Activated naive CD8-positive, alpha-beta T cell (primary cell): ENCODE results near the gene CDT1.
"Not testable (repeated sequence)": the region's sequence is repeated elsewhere in the genome, so short reads cannot be mapped to it uniquely, and the experiment has no call there.

Source experiments
- H3K27ac Mint-ChIP-seq: one replicate; pipeline ENCODE4 v1.8.0; 2021; ENCODE audit warnings: mixed read lengths
- H3K27me3 Mint-ChIP-seq: one replicate; pipeline ENCODE4 v1.8.0; 2021; ENCODE audit warnings: mixed read lengths
- H3K36me3 Mint-ChIP-seq: one replicate; pipeline ENCODE4 v1.8.0; 2021; ENCODE audit warnings: mixed read lengths
- H3K4me1 Mint-ChIP-seq: one replicate; pipeline ENCODE4 v1.8.0; 2021; ENCODE audit warnings: low read depth, mixed read lengths
- H3K4me3 Mint-ChIP-seq: one replicate; pipeline ENCODE4 v1.8.0; 2021; ENCODE audit warnings: mild to moderate bottlenecking, mixed read lengths
- H3K9me3 Mint-ChIP-seq: one replicate; pipeline ENCODE4 v1.8.0; 2021; ENCODE audit warnings: low read depth, mixed read lengths

Gene CDT1

GRCh38 chr16:88787579-88788314 is 15.8 kb upstream of the CDT1 start:
- no peak overlapping the region for H3K27ac Mint-ChIP-seq
- no peak overlapping the region for H3K4me3 Mint-ChIP-seq
- H3K4me1 Mint-ChIP-seq, result peaks cover 36% of the 10 kb centered on the region

GRCh38 chr16:88788749-88789148 is 14.8 kb upstream of the CDT1 start:
- H3K4me1 Mint-ChIP-seq, result peaks cover 31% of the 10 kb centered on the region
- not testable (repeated sequence) for H3K27me3 Mint-ChIP-seq, H3K36me3 Mint-ChIP-seq, H3K27ac Mint-ChIP-seq, H3K4me3 Mint-ChIP-seq, H3K9me3 Mint-ChIP-seq

More at GRCh38 chr16:88787579-88788314, 15.8 kb upstream of the CDT1 start:
- Mint-ChIP-seq H3K27me3 (no peaks in the 10 kb centered on the region), H3K9me3 (no peaks in the 10 kb centered on the region), H3K36me3 (no peaks in the 10 kb centered on the region)

GRCh38 chr16:88789594-88789993 is 14.0 kb upstream of the CDT1 start:
- Mint-ChIP-seq H3K4me1 (peaks cover 32% of the 10 kb centered on the region), H3K27me3 (no peaks in the 10 kb centered on the region), H3K9me3 (no peaks in the 10 kb centered on the region), H3K4me3 (peak overlapping the region; percentile 30), H3K27ac (peak overlapping the region; percentile 28), H3K36me3 (no peaks in the 10 kb centered on the region)

- H3K4me3 Mint-ChIP-seq, result peak overlapping the region; percentile 64
- no peaks in the 10 kb centered on the region for H3K27me3 Mint-ChIP-seq
- no peaks in the 10 kb centered on the region for H3K36me3 Mint-ChIP-seq
- no peaks in the 10 kb centered on the region for H3K9me3 Mint-ChIP-seq
- H3K4me1 Mint-ChIP-seq, result peaks cover 37% of the 10 kb centered on the region
- H3K27ac Mint-ChIP-seq, result peak overlapping the region; percentile 50
Observed at GRCh38 chr16:88790312-88791211, 13.0 kb upstream of the CDT1 start.

GRCh38 chr16:88792078-88792550 is 11.5 kb upstream of the CDT1 start:
- Mint-ChIP-seq H3K4me3 (peak overlapping the region; percentile 23), H3K4me1 (peaks cover 37% of the 10 kb centered on the region), H3K27ac (no peak overlapping the region), H3K9me3 (no peaks in the 10 kb centered on the region), H3K27me3 (no peaks in the 10 kb centered on the region), H3K36me3 (no peaks in the 10 kb centered on the region)

GRCh38 chr16:88792668-88793250 is 10.8 kb upstream of the CDT1 start:
- Mint-ChIP-seq H3K27ac (peak overlapping the region; percentile 34), H3K36me3 (no peaks in the 10 kb centered on the region), H3K27me3 (no peaks in the 10 kb centered on the region), H3K4me3 (no peak overlapping the region), H3K4me1 (peaks cover 37% of the 10 kb centered on the region), H3K9me3 (no peaks in the 10 kb centered on the region)

- Mint-ChIP-seq H3K9me3 (no peaks in the 10 kb centered on the region), H3K27ac (no peak overlapping the region), H3K4me3 (no peak overlapping the region), H3K36me3 (no peaks in the 10 kb centered on the region), H3K27me3 (no peaks in the 10 kb centered on the region), H3K4me1 (peaks cover 37% of the 10 kb centered on the region)
Observed at GRCh38 chr16:88793251-88793954, 10.2 kb upstream of the CDT1 start.

GRCh38 chr16:88796278-88796677 is 7.3 kb upstream of the CDT1 start:
- H3K4me3 Mint-ChIP-seq, result no peak overlapping the region
- no peaks in the 10 kb centered on the region for H3K27me3 Mint-ChIP-seq
- no peaks in the 10 kb centered on the region for H3K36me3 Mint-ChIP-seq
- H3K27ac Mint-ChIP-seq, result no peak overlapping the region
- peaks cover 37% of the 10 kb centered on the region for H3K4me1 Mint-ChIP-seq
- no peaks in the 10 kb centered on the region for H3K9me3 Mint-ChIP-seq

- H3K4me1 Mint-ChIP-seq, result peaks cover 28% of the 10 kb centered on the region
- H3K9me3 Mint-ChIP-seq, result no peaks in the 10 kb centered on the region
- H3K27me3 Mint-ChIP-seq, result no peaks in the 10 kb centered on the region
- no peaks in the 10 kb centered on the region for H3K36me3 Mint-ChIP-seq
- no peak overlapping the region for H3K4me3 Mint-ChIP-seq
- no peak overlapping the region for H3K27ac Mint-ChIP-seq
Observed at GRCh38 chr16:88798073-88798472, 5.5 kb upstream of the CDT1 start.

- Mint-ChIP-seq H3K4me1 (peaks cover 24% of the 10 kb centered on the region), H3K27me3 (no peaks in the 10 kb centered on the region), H3K9me3 (no peaks in the 10 kb centered on the region), H3K27ac (no peak overlapping the region), H3K36me3 (no peaks in the 10 kb centered on the region), H3K4me3 (no peak overlapping the region)
Observed at GRCh38 chr16:88798772-88799455, 4.7 kb upstream of the CDT1 start.

- Mint-ChIP-seq H3K4me3 (no peak overlapping the region), H3K9me3 (no peaks in the 10 kb centered on the region), H3K27me3 (no peaks in the 10 kb centered on the region), H3K36me3 (no peaks in the 10 kb centered on the region), H3K27ac (no peak overlapping the region), H3K4me1 (peaks cover 24% of the 10 kb centered on the region)
Observed at GRCh38 chr16:88799569-88800276, 3.9 kb upstream of the CDT1 start.

GRCh38 chr16:88800277-88800592 is 3.4 kb upstream of the CDT1 start:
- Mint-ChIP-seq H3K27ac (no peak overlapping the region), H3K4me1 (peaks cover 20% of the 10 kb centered on the region), H3K27me3 (no peaks in the 10 kb centered on the region), H3K9me3 (no peaks in the 10 kb centered on the region), H3K36me3 (no peaks in the 10 kb centered on the region), H3K4me3 (no peak overlapping the region)

GRCh38 chr16:88804173-88804551 is 573 bp downstream of the CDT1 start:
- H3K27me3 Mint-ChIP-seq, result no peaks in the 10 kb centered on the region
- peak overlapping the region; percentile 34 for H3K27ac Mint-ChIP-seq
- H3K9me3 Mint-ChIP-seq, result no peaks in the 10 kb centered on the region
- H3K36me3 Mint-ChIP-seq, result no peaks in the 10 kb centered on the region
- H3K4me1 Mint-ChIP-seq, result peaks cover 20% of the 10 kb centered on the region
- H3K4me3 Mint-ChIP-seq, result peak overlapping the region; percentile 79
